NCI-H1092 (cell line): ENCODE measurements around the gene WDR27.
"Not testable (repeated sequence)": the region's sequence is repeated elsewhere in the genome, so short reads cannot be mapped to it uniquely, and the experiment has no call there.

ENCODE experiments used
- DNase-seq: peaks from one replicate; lab custom pipeline; 2025; lab: John Stamatoyannopoulos, UW

Gene WDR27

DNA sequence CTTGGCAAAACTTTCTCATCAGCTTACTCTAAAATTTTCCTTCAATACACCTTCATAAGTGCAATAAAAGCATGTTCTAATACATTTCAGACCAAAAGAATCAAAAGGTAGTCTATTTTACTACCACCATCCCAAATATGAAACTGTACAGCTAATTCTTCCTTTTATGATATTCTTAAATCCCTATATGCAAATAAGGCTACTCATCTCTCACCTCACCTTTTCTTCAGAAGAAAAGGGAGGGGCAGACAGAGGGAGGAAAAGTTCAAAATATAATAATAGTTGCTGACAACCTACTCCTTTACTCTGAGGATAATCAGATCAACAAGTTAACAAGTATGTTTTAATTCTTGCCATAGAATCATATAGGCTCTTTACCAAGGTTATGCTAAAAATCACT lies 7.5 kb upstream of the WDR27 start:
- no peak for DNase-seq

DNA sequence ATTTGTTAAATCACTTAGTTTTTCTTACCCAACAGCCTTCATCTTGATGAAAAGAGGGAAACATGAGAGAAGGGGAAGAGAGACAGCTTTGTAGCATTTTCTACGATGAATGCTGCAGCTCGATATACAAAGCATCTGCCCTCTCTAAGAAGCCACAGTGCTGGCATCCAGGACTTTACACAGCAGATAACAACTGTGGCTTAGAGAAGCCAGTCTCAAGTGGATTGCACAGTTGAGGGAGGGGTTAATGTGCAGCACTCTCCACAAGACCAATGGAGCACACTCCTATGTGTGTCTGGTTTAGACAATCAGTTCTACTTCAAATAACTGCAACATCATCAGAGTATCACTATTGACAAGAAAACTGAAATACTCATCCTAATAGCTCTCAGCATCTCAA lies 5.9 kb upstream of the WDR27 start:
- DNase-seq, result no peak

DNA sequence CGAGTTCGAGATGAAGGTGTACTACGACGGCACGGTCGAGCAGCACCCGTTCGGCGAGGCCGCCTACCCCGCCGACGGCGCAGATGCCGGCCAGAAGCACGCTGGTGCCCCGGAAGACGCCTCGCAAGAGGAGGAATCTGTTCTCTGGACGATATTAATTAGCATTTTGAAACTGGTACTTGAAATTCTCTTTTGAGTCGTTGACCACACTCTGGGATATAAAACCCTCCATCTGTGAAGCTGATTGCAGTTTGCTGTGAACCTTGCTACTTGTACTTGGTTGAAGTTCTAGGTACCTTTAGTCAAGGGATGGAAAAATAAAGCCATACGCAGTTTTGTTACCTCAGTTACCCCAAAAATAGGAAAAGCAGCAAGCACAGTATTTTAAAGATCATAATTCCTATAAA lies 1.0 kb upstream of the WDR27 start:
- DNase-seq, result no peak

DNA sequence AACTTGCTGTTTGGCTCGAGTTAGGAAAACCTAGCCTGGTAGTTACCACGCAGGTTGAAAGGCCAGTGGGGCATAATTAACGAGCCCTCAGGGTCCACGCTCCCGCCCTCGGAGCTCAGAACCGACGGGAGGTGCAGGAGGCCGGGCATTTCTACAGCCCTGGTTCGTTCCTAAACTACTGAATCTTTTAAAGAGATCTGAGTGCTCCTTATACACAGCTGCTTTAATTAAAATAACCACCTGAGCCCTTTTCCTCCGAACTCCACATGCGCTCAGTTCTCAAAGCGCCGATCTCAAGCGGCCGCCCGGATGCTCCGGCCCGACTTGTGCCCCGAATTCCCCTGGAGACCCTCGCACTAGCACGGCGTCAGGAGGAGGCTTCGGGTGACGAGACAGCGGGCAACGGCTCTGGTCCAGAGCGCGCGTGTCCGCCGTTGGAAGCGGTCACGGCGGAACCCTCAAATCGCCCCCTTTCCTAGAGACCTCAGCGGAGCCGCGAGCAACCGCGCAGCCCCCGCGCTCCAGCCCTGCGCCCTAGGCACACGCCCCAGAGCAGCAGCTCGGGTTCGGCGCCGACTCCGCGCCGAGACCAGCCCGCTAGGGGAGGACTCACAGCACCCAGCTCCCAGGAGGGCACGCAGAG lies 397 bp downstream of the WDR27 start:
- DNase-seq, result peak; percentile 43

DNA sequence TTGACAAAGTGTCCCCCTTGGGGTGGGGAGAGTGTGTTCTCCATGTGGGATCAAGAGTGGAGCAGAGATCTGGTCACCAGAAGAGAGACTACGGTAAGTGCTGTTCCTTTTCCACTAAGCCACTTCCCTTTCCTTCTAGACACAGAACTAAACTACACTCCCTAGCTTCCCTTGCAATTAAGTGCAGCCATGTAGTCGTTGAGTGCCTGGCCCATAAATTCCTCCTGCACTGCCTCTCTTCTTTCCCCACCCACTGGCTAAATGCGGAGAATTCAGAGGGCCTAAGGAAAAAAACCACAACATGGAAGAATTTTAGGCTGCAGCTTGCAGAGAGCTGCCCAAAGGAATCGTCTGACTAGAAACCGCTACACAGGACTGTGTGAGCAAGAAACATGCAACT lies 1.5 kb downstream of the WDR27 start:
- DNase-seq, result no peak

DNA sequence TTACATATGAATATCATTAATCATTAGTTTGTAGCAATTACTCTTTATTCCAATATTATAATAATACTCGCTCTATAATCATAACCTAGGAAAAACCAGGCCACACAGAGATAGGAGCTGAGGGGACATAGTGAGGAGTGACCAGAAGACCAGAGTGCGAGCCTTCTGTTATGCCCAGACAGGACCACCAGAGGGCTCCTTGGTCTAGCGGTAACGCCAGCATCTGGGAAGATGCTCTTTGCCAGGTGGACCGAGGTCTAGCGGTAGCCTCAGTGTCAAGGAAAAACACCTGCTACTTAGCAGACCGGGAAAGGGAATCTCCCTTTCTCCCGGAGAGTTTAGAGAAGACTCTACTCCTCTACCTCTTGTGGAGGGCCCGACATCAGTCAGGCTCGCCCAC lies 4.7 kb downstream of the WDR27 start:
- not testable (repeated sequence) for DNase-seq

DNA sequence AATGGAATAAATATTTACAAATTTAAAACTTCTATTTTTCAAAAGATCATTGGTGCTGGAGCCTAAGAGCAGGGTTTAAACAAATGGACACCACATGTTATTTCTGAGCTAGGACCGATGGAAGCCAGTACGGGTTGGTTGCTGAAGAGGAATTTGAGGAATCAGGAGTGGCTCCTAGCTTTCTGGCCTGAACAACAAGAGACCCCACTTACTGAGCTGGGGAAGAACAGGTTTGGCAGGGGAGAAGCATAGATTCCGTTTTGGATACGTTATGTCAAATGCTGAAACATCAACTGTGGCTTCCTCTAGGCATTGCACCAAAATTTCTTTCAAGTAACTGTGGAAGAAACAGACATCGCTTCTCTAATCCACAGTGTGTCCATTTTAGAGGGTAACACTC lies 6.7 kb downstream of the WDR27 start:
- DNase-seq, result no peak

DNA sequence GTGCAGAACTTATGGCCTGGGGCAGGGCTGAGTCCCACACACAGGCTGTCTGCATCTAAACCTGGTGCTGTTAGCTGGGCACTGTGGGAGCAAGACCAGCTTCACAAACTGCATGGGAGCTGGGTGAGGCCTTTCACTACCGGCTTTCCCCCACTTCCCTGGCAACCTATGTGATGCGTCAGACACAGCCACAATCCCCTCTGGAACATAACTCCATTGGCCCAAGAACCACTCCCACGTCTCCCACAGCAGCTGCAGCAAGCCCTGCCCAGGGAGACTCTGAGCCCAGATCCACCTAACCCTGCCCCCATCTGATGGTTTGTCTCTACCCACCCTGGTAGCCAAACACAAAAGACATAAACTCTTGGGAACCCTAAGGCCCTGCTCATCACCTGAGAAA lies 9.3 kb downstream of the WDR27 start:
- no peak for DNase-seq

DNA sequence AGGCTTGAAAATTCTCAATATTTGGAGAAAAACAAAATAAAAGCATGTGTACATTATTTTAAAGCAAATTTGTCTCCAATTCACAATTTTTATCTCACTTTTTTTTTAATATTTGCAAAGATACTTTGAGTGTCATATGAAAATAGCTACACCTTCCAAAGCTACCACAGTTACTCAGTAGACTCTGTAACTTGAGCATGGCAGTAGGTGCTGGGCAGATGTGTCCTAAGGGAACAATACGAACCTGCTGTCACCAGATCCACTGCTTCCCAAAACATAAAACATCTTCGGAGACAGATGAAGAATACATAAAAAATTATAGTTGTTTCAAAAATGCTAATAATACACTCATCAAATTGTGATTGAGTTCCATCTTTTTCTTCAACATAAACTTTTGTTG lies 10.6 kb downstream of the WDR27 start:
- DNase-seq, result no peak

DNA sequence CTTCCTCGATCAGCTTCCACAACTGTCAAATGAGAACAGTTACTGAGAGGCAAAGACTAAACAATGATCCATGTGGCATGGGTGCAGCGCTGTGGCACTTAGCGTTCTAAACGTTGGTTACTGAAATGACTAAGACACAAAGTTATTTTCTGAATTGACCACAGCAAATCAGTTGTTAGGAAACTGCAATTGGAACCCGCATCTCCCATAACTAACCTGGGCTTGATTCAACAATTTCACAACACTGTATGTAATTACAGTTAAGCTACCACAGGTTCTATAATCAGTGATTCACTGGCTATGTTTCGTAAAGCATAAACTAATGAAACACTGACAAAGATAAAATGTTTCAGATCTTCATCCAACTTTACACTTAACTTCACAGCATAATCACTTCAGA lies 12.5 kb downstream of the WDR27 start:
- no peak for DNase-seq

DNA sequence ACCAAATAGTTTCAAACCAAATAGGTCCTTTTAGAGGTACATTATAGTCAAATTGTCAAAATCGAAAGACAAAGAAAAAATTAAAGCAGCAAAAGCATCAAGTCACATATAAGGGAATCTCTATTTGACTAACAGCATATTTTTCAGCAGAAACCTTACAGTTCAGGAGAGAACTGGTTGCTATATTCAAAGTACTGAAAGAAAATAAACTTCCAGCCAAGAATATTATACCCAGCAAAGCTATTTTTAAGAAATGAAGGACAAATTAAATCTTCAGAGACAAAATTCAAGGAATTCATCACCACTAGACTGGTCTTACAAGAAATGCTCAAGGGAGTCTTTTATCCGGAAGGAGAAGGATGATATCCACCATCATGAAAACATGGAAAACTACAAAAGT lies 16.0 kb downstream of the WDR27 start:
- DNase-seq, result no peak

DNA sequence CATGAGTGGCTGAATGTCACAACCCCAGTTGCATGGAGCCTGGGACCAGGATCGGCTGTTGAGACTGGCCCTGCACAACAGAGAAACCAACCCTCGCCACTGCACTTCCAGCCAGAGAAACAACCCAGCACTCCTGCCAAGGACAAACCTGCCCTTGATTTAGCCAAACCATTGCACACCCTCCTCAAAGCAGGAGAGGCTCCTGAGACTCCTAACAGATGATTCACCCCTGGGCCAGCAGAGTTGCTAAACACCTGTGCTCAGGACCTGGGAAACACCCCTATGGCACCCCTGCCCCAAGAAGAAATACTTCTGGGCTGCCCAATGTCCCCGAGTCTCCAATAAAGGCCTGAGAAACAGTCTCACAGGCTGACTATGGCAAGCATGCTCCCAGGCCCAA lies 17.8 kb downstream of the WDR27 start:
- DNase-seq, result no peak

DNA sequence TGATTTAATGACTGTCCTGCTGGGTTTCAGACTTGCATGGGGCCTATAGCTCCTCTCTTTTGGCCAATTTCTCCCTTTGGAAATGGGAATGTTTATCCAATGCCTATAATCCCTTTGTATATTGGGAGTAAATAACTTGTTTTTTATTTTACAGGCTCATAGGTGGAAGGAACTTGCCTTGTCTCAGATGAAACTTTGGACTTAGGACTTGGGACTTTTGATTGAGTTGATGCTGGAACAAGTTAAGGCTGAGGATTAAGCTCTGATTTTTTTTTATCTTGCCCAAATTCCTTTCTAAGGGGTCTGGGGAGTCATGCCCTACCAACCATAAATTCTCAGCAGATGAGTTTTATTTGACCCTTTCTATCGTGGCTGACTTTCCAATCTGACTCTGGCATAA lies 23.5 kb downstream of the WDR27 start:
- no peak for DNase-seq

DNA sequence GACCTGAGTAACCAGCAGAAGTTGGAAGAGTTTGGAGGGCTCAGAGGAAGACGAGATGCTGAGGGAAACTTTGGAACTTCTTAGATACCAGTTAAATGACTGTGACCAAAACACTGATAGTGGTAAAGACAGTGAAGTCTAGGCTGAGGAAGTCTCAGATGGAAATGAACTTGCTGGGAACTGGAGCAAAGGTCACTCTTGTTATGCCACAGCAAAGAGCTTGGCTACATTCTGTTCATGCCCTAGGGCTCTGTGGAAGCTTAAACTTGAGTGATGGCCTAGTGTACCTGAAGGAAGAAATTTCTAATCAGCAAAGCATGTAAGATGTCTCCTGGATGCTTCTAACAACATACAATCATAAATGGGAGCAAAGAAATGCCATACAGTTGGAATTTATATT lies 24.7 kb downstream of the WDR27 start:
- no peak for DNase-seq

DNA sequence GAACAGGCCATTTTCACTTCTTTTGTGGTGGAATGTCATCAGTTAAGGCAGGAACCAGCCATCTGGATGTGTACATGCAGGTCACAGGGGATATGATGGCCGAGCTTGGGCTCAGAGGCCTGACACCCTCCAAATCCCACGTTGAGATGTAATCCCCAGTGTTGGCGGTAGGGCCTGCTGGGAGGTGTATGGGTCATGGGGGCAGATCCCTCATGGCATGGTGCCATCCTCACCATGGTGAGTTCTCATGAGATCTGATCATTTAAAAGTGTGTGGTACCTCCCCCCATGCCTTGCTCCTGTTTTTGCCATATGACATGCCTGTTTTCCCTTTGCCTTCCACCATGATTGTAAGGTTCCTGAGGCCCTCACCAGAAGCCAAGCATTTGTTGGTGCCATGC lies 26.8 kb downstream of the WDR27 start:
- DNase-seq, result no peak

DNA sequence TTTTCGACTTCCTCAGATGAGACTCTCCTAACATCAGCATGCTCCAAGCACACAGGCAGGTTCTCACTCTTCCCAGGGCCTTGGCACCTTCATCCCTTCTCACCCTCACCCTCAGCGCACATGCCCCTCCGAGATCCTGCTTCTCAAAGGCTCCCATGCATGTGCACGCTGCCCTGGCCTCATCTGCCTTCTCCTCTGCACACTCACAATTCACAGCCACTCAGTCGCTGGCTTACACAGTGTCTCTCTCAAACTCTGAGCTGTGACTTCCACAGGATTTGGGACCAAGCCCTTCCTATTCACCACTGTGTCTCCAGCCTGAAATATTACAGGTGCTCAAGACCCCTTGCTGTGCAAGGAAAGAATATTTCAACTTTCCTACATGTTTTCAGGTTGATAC lies 30.3 kb downstream of the WDR27 start:
- no peak for DNase-seq

DNA sequence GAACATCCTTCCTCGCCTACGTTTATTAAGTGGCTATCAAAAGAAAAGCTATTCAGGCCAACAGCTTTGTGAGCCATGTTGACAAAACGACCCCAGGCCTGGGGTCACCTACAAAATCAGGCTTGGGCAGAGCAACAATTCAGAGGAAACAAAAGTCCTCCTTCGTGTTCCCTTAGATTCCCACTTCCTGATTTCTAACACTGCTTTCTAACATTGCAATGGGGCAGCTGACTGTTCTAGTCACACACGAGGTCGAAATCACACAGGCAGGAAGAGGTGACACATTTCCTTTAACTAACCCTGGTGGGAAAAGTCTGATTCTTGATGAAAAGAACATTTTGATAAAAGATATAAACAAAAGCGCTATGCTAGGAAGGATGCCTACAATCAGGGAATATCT lies 31.9 kb downstream of the WDR27 start:
- no peak for DNase-seq

DNA sequence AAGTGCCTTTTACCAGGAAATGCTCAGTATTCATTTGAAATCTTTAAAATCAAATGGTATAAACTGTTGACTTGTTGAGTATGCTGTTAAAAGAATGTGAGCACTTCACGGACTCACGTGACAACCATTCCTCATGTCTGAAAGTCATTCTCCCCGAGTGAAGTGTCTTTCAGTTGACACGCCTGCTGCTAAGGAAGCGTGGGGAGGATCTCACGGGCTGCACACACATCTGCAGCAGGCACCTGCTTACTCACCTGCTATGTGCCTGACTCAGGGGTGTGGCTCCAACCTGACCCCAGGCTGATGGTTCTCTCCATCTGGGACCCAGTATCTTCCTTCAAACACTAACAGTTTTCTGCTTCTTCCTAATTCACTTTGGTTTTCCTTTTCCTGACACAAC lies 32.7 kb downstream of the WDR27 start:
- no peak for DNase-seq

DNA sequence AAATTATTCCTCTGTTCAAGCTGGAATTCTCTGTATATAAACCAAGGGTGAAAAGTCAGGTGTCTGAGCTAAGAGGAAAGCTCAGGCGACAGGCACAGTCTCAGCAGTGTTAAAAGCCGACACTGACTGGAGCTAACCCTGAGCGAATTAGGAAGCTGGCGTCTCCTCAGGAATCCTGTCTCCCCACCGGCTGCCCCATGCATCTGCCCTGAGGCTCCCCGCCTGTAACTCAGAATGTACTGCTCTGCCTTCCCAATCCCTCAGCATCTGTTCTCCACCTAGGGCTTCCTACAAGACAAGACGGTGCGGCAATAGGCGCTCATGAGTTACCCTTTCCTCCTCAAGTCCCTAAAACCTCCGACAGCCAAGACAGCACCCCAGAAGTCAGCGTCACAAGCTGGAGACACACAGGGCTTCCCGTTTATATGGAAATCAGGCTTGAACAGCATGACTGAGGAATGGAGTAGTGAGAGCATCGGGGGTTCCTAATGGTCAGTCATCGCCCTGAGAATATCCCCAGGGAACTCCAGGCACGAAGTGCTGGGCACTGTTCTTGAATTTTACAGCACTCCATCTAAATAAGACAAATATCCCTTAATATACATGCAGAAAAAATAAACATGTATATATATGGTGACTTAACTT lies 33.5 kb downstream of the WDR27 start:
- DNase-seq, result no peak

DNA sequence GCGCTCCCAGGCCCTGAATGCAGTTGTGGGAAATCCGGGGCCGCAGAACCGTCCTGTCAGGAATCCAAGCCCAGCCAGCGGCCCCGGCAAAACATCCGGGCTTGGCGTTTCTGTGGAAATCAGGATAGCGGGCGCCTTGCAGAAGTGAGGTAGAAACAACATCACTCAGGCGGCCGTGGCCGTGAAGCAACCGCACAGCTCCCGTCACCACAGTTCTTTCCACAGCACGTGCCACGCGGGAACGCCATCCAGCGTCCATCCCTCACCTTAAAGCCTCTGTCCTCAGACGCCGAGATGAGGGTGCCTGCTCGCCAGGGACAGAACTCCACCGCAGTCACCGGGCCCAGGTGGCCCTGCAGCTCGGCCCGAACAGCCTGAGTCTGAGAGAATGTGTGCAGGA lies 34.1 kb downstream of the WDR27 start:
- DNase-seq, result no peak

DNA sequence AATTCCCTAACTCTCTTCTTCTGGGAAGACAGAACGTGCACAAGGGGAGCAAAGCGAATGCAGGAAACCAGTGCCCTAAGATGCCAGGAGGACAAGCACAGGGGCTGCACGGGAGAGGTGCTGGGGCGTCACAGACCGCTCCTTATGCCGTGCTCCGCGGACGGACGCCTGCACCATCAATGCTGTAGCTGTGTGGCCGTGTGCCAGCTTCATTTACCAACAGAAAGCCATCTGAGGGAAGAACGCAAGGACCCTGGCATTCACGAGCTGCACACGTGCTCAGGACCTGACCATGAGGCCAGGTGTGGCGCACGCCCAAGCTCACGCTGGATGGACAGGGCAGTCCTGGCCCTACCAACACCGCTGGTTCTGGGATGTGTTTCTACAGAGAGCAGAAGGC lies 35.4 kb downstream of the WDR27 start:
- no peak for DNase-seq

DNA sequence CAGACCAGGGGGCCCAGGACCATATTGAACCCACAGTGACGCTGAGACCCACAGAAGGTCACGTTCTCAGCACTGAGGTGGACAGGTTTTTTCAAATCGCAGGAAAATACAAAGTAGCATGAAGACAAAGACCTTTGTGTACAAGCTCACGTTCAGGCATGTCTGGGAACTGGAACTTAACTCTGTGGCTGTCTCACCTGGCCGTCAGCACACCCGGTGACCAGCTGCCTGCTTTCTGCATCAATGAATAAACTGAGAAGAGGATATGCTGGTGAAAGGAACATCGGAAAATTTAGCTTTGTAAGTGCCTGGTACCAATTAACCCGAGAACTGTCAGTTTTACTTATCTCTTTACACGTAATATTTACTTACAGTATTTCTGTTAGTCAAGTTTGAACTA lies 36.5 kb downstream of the WDR27 start:
- DNase-seq, result no peak

DNA sequence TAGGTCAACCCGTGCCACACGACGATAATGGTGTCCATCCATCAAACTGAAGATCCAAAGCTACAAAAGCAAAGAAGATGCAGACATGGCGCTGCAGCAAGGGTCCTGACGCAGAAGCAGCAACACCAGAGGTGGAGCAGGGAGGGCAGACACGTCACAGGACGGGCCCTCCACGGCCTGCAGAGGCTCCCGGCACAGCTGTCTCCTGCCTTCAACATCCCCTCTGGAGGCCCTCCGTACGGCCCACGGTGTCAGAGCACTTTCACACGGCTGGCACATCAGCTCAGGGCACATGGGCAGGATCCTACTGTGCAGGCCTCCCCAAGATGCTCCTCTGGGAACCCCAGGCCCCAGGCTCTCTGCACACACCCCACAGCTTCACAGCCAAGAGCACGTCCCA lies 37.6 kb downstream of the WDR27 start:
- DNase-seq, result no peak

DNA sequence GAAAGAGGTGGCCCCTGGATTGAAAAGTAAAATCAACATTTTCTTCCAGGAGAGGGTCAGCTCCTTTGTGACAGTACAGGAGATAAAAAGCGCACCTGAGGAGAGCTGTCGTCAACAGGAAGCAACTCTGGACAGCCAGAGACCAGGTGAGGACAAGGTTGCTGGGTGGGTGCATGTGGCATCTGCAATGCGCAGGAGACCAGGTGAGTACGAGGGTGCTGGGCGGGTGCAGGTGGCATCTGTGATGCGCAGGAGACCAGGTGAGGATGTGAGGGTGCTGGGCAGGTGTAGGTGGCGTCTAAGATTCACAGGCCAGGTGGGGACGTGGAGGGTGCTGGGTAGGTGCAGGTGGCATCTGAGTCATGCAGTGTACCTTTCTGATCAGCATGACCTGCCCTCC lies 38.4 kb downstream of the WDR27 start:
- no peak for DNase-seq

DNA sequence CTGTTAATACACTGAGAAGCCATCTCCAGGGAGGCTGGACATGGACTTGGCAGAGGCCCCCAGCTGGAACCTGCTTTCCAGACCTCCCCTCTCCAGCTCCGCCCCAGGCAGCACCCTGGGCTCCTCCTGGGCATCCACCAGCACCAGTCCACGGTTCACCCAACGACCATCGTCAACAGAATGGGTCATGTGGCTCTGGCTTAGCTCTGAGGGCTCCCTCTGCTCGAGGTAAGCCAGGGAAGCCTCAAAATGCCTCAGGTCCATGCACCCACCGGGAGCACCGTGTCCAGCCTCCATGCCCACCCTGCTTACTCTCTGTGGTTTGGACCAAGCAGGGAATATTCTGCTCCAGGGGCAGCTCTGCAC lies 40.5 kb downstream of the WDR27 start:
- DNase-seq, result no peak
